ACHN (cell line): ENCODE results near the gene TTC28.
"Not testable (repeated sequence)": the region's sequence is repeated elsewhere in the genome, so short reads cannot be mapped to it uniquely, and the experiment has no call there.

ENCODE experiments used
- DNase-seq: peaks from one replicate; pipeline ENCODE4 v3.0.0-alpha.2; 2015
- in situ Hi-C: cut with HindIII; loops from 2 replicates; pipeline ENCODE4 v1.10.0; 2017; ENCODE audit warnings: low sequenced_read_pairs, low pct_ligation_motif_present, low pct_unique_long_range_greater_than_20kb

The TTC28 gene

DNA sequence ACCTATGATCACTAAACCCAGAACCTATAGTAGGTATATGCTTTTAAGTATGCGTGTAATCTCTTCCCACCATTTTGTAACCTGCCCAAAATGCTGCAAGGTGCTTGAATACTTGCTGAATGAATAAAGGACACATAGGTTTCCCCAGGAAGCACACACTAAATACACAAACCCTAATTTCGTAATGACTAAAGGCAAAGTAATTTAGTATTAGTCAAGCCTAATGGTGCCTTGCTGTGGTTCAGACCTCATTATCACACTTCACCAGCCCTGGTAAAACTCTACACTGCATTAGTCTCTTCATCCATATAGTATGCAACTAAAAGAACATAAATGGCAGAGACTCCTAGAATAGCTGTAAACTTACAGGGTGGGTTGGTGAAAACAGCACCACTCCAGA lies 471.6 kb downstream of the TTC28 start:
- in situ Hi-C loops = no loop called here
- DNase-seq = no peak

DNA sequence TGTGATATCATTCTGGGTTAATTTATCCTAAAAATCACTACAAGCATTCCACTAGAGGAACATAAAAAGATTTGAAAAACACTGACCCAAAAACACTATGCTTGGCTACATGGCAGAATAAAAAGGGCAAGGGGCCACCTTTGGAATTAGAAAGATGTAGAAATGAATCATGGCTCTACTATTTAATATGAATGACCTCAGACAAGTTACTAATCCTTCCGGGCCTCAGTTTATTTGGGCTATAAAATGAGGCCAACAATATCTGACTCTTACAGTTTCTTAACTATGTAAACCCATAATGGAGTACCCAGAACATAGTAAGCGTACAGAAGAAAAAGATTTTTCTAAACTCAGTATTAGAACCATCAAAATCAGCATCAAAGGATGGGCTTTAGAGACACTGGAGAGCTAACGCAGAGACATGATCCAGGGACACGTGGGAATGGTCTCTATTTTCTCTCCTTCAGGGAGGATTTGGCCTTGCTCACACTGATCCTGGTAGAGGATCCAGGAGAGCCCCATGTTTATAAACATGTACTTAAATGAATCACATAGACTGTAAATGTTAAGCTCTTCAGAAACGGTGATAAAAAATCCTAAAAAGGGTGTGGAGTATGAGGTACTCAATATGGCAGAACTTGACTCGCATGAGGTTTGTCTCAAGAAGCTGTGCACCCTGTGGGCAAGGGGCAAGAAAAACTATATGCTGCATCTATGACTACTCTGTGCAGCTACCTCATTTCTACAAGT lies 472.2 kb downstream of the TTC28 start:
- in situ Hi-C loops = no loop called here
- DNase-seq = no peak

DNA sequence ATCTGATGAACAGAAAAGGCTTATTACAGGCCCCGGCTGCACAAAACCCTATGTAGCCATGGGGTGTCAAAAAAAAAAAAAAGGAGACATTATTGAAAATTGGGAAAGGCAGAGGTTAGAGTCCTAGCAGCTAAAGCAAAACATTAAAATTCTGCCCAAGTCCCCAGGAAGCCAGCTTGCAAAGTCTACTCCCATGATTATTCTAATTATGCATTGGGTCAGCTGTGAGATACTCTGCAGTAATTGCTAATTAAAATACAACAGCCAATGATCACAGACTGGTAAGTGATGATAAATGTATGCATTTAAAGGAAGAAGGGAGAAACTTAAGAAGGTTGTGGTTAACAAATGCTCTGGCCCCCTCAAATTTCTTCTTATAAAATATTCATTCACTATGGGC lies 473.7 kb downstream of the TTC28 start:
- in situ Hi-C loops = no loop called here
- no peak for DNase-seq

DNA sequence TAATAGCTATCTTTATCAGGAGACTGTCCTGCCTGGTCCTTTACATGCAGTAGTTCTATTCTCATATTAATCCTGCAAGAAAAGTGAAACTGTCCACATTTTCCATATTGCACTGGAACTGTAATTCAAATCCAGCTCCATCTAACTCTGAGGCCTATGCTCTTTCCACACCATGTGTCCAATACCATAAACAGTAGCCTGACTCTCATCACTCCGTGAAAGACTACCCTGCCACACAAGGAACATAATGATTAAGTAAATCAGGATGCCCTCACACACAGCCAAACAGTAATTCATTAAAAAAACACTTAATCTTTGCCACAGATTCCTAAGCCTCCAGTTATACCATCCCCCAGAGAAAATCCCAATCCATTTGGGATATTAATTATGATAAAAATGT lies 475.3 kb downstream of the TTC28 start:
- in situ Hi-C loops = no loop called here
- no peak for DNase-seq

DNA sequence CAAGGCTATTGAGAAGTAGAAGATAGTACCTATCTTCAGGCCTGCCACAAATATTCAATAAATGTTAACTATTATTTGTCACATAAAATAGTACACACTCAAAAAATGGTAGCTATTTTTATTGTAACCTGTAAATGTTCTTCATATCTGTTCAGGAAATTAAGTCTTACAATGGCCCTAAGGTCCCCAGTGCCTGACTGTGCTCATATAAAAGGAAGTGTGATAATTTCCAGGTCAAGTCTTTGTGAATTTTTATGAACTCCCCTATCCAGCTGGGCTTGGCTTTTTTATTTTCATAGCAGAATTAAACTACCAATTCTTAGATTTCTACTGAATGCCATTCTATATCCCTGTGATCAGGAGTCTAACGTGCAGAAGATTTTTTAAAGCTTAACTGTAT lies 476.4 kb downstream of the TTC28 start:
- in situ Hi-C loops = no loop called here
- no peak for DNase-seq

DNA sequence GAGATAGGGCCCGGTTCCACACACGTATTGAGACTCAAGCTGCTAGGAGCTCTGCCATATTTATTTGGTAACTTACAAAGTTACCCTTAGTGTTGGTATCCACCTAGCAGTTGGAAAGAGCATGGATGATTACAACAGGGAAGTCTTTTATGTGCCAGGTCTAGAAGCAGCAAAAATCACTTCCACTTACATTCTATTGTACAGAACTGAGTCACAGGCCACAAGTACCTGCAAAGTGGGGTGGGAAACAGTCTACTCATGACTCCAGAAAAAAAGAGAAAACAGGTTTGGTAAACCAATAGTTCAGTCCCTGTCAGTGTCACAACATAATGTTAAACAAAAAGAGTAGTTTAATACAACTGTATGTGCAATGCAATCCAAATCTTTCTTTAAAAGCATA lies 480.9 kb downstream of the TTC28 start:
- in situ Hi-C loops = no loop called here
- DNase-seq = no peak

DNA sequence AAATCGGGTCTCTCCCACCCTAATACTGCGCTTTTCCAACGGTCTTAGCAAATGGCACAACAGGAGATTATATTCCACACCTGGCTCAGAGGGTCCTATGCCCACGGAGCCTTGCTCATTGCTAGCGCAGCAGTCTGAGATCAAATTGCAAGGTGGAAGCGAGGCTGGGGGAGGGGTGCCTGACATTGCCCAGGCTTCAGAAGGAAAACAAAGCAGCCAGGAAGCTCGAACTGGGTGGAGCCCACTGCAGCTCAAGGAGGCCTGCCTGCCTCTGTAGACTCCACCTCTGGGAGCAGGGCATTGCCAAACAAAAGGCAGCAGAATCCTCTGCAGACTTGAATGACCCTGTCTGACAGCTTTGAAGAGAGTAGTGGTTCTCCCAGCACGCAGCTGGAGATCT lies 488.1 kb downstream of the TTC28 start:
- in situ Hi-C loops, DNase-seq: not testable (repeated sequence)

DNA sequence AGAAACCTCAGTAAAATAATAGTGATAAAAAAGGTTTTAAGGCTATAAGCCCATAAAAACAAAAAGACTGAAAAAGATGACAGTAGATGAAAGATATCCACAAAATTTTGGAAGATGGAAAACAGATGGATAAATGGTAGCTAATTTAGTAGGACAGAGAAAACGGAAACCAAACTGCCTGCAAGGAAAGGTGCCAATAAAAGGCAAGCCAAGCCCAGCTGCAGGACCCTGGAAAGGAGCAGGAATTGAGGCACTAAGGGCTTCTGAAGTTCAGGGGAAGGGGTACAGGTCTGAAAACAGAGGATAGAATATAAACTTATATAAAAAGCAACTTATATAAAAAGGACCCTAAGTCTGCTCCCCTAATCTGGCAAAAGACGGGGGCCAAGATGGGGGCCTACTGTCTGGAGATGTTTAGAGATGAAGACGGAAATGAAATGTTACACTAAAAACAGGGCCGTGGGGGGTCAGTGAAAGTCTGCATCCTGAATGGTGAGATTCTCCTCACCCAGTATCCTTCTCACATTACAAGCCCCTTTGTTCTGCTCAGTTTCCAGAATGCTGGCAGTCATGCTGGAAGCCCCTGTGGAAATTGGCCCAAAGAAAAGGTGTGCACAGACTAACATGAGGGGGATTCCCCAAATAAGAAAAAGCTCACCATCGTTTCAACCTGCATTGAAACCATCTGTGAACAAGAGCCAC lies 491.3 kb downstream of the TTC28 start:
- DNase-seq = no peak

DNA sequence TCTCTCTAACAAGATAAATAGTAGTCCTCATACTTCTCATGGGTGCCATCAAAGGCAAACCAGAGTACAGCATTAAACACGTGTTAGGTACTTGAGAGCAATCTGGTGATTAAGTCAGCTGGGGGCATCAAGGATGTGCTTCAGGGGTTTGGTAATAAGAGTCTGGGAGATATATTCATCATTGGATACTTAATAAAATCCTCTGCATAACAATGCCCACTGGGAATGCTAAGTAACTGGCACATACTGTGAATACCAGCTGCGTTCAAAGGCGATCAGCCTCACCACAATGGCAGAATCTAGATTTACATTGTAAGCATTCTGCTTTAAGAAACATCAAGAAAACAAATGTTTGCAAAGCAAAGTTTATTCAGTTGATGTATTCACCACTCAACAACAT lies 492.0 kb downstream of the TTC28 start:
- DNase-seq = no peak
- in situ Hi-C loops = no loop called here

More for the DNA sequence above, 491.3 kb downstream of the TTC28 start:
- in situ Hi-C loops = no loop called here

DNA sequence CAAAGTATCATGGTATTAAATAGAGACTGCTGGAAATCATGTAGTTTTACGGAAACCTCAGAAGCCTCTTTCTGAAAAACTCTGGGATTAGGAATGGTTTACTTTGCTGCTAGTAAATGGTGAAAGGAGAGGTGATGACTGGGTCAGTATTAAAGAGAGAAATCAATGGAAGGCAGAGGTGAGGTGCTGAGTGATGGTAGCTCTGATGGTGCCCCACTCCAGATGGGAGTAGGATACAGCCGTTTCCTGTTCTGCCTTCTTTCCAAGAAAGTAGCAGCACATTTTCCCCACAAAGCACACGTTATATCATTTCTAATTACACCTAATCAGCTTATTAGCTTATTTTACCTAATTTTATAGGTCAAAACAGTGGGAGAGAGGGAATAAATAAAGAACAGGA lies 493.0 kb downstream of the TTC28 start:
- no peak for DNase-seq
- in situ Hi-C loops = no loop called here

DNA sequence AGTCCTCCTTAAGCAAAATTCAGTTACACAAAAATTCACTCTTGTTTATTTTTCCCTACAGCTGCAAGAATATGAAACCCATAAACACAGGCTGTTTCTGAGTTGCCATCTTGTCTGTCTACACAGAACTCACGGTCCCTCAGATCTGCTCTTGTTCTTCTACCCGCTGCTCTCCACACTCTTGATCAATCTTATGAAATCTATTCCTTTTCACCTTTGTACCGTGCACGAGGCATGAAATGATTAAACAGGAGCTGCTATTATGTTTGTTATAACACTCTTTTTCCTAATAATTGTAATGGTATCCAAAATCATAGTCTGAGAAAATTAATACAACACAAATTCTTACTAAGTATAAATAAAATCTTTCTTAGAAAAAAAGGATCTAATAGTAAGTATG lies 494.5 kb downstream of the TTC28 start:
- in situ Hi-C loops = no loop called here
- no peak for DNase-seq

DNA sequence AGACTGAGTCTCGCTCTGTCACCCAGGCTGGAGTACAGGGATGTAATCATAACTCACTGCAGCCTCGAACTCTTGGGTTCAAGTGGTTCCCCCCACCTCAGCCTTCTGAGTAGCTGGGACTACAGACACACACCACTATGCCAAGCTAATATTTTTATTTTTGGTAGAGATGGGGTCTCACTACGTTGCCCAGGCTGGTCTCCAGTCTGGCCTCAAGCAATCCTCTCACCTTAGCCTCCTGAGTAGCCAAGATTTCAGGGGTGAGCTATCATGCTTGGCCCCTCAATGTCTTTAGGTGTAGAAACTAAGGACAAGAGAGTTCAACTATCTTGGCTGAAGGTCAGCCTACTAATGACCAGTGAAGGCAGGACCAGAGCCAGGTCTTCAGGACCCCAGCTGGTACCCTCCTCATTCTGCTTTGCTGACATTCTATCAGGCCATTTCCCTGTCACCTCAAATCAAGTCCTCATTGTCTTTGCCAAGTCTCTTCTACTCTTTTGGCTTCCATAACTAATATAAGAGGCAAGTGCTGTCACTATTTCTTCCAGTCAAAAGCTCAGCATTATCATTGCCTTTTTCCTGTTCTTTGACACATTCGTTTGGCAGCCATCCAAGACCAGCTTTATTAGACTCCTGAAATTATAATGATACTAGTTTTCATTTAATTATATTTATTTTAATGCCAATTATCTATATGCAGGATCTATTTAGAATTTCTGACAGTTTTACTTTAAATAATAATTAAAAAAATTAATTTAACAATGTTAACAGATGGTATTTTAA lies 496.4 kb downstream of the TTC28 start:
- no peak for DNase-seq
- in situ Hi-C loops = no loop called here

DNA sequence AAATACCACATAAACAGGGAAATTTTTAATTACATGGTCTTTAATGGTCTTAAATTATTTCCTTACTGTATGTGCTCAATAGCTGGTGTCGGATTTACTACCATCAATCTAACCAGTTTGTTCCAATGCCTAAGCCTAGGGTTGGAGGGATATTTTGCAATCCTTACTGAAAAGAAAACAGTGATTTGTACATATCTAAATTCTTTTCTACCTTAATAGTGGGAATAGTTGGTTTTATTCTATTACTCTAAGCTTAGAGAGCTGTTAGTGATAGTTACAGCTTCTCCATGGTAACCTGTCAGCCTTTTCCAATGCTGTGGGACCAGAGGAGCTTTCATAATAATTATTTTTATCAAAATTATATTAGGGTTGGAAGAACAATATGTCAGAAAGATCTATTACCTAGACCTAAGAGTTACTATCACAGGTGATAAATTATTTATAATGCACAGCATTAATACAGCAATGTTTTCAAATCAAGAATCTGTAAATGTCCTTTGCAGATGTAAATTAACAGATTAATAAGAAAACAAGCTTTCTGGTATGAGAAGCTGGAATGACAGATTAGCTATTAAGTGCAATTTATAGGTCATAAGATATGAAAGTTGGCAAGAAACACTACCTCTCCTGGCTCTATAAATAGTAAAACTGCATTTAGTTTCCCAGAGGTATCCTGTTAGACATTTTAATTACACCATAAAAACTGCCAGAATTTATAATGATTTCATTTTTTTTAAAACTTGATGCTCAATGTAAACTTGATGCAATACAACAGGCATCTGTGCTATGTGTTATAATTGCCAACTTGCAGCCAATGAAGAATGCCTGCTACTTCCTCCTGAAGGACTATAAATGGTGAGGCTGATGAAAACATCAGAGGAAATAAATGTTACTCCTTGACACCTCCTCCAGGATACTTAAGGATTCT lies 498.6 kb downstream of the TTC28 start:
- in situ Hi-C loops = no loop called here
- DNase-seq = no peak

DNA sequence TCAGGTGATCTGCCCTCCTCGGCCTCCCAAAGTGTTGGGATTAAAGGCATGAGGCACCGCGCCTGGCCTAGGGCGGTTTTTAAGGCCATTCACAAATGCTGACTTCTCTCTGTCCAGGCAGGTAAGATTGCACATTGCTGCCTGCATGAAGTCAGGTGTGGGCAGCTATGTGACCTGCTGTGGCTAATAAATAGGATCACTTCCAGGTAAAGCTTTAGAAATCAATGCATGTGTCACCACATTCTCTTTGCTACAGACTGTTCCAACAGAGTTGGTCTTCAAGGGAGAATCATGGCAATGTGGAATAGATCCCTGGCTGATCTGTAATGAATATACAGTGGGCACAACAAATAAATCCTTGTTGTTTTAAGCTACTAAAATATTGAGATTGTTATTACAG lies 500.2 kb downstream of the TTC28 start:
- DNase-seq = no peak
- in situ Hi-C loops = no loop called here

DNA sequence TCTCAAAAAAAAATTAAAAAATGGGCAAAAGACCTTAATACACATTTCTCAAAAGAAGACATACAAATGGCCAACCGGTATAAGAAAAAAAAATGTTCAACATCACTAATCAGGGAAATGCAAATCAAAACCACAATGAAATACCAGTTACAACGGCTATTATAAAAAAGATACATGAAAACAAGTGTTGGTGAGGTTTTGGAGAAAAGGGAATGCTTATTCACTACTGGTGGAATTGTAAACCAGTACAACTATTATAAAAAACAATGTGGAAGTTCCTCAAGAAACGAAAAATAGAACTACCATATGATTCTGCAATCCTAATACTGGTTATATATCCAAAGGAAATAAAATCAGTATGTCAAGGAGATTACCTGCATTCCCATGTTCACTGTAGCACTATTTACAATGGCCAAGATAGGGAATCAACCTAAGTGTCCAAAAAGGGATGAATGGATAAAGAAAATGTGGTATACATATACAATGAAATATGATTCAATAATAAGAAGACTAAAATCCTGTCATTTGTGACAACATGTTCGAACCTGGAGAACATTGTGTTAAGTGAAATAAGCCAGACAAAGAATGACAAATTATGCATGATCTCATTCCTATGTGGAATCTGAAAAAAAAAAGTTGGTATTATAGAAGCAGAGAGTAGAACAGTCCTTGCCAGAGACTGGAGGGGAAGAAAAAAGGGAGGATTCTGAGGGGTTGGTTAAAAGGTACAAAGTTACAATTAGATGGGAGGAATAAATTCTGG lies 503.7 kb downstream of the TTC28 start:
- no peak for DNase-seq
- in situ Hi-C loops = no loop called here

DNA sequence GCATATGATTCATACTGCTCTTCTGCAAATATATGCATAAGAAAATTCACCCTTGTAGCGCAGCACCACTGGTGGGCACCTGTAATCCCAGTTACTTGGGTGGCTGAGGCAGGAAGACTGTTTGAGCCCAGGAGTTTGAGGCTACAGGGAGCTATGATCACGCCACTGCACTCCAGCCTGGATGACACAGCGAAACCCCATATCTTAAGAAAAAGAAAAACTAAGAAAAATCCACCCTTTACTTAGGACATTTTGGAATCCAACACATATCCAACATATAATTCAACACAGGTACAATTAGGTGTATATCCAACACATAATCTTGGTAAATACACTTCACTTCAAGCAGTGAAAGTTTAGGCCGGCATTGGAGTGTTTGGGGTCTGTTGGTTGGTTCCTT lies 505.1 kb downstream of the TTC28 start:
- no peak for DNase-seq
- in situ Hi-C loops = no loop called here

DNA sequence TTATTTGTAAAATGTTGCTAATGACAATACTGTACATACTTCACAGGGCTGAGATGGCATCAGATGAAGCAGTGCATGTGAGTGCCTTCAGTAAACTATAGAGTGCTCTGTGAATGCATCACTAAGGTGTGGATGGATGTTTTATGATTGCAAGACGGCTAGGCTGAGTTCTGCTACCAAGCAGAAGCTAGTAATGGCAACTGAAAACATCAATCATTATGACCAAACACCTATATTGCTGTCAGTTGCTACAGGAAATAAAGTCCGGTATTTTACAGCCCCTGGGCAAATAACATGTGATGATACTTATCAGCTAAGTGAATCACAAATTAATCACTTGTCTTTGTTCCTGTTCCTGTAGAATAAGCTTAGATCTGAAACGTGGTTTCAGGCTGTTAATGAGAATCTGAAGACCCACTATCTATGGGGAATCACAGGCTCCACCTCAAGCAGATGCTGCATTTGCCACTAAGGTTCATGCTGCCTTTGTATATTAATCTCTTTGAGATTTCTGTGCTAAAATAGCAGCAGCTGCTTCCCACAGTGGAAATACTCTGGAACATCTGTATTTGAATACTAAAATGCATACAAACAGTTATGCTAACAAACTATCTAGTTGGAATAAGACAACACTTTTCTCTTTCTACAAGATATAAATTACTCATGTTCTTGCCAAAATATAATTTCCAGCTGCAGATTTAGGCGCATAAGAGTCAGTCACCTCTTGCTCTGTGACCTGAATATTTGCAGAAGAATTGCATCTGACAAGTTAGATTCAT lies 506.6 kb downstream of the TTC28 start:
- no peak for DNase-seq
- in situ Hi-C loops = no loop called here
